GM21381 (cell line): Measurements from ENCODE around the gene TAS1R3.
A peak's percentile ranks its signal among the peaks of the same experiment; 100 is the strongest.

Experiments used
- ATAC-seq: cut with Tn5 transposase; IDR thresholded peaks from one replicate; pipeline ENCODE4 v1.9.1; 2021; ENCODE audit warnings: mild to moderate bottlenecking, moderate library complexity; ENCODE audit not compliant: unreplicated experiment

Gene TAS1R3

GRCh38 chr1:1335792-1336248, 4.7 kb downstream of the TAS1R3 start:
- ATAC-seq: no peak

- no peak for ATAC-seq
Measured at GRCh38 chr1:1336446-1336845, 5.4 kb downstream of the TAS1R3 start.

GRCh38 chr1:1336931-1337792, 6.1 kb downstream of the TAS1R3 start:
- no peak for ATAC-seq

- no peak for ATAC-seq
Measured at GRCh38 chr1:1337793-1338147, 6.7 kb downstream of the TAS1R3 start.

- no peak for ATAC-seq
Measured at GRCh38 chr1:1338278-1338677, 7.2 kb downstream of the TAS1R3 start.

GRCh38 chr1:1340185-1340584, 9.1 kb downstream of the TAS1R3 start:
- ATAC-seq: no peak

GRCh38 chr1:1340791-1341548, 9.9 kb downstream of the TAS1R3 start:
- ATAC-seq: no peak

- ATAC-seq: no peak
Measured at GRCh38 chr1:1341549-1342021, 10.5 kb downstream of the TAS1R3 start.

- ATAC-seq: no peak
Measured at GRCh38 chr1:1342061-1342562, 11.0 kb downstream of the TAS1R3 start.

- no peak for ATAC-seq
Measured at GRCh38 chr1:1342584-1343115, 11.6 kb downstream of the TAS1R3 start.

GRCh38 chr1:1343811-1344421, 12.8 kb downstream of the TAS1R3 start:
- no peak for ATAC-seq

- no peak for ATAC-seq
Measured at GRCh38 chr1:1344655-1345361, 13.7 kb downstream of the TAS1R3 start.

- no peak for ATAC-seq
Measured at GRCh38 chr1:1345384-1345783, 14.3 kb downstream of the TAS1R3 start.

- ATAC-seq: no peak
Measured at GRCh38 chr1:1345860-1346500, 14.9 kb downstream of the TAS1R3 start.

- ATAC-seq: no peak
Measured at GRCh38 chr1:1346501-1346890, 15.4 kb downstream of the TAS1R3 start.

GRCh38 chr1:1347026-1347595, 16.0 kb downstream of the TAS1R3 start:
- no peak for ATAC-seq

GRCh38 chr1:1347663-1348419, 16.8 kb downstream of the TAS1R3 start:
- no peak for ATAC-seq

GRCh38 chr1:1348420-1349255, 17.6 kb downstream of the TAS1R3 start:
- ATAC-seq: peak; percentile 36
